Coronary artery (tissue), 2 donors: ENCODE results near the gene ITPK1.

Source experiments
- DNase-seq: peaks from one replicate; pipeline ENCODE4 v3.0.0-alpha.2; 2017; ENCODE audit warnings: low spot score
- H3K27ac ChIP-seq, 2 donors: fragments of 200-600 bp; sonication (generic); one replicate each; pipeline ENCODE4 v1.5.1; 2016 to 2019
- H3K4me3 ChIP-seq: fragments of 200-600 bp; sonication (generic); 2 replicates; pipeline ENCODE4 v1.5.1; 2016; ENCODE audit warnings: mild to moderate bottlenecking, moderate library complexity
- CTCF ChIP-seq: fragments of 200-600 bp; sonication (generic); IDR thresholded peaks from one replicate; pipeline ENCODE4 v1.5.1; 2019; ENCODE audit warnings: antibody characterized with exemption

The ITPK1 gene

GRCh38 chr14:92942976-92943710 lies 172.6 kb downstream of the ITPK1 start:
- no peak overlapping the region for H3K27ac ChIP-seq
- TF ChIP-seq CTCF: no peak
- no peak for DNase-seq
- no peak overlapping the region for H3K4me3 ChIP-seq

- TF ChIP-seq CTCF: no peak
- DNase-seq: no peak
- Histone ChIP-seq H3K27ac (no peak overlapping the region), H3K4me3 (no peak overlapping the region)
Observed at GRCh38 chr14:92942576-92942975, 173.1 kb downstream of the ITPK1 start.

- H3K27ac ChIP-seq: no peak overlapping the region
- TF ChIP-seq CTCF: no peak
- no peak overlapping the region for H3K4me3 ChIP-seq
- no peak for DNase-seq
Observed at GRCh38 chr14:92942136-92942535, 173.6 kb downstream of the ITPK1 start.

GRCh38 chr14:92941531-92941930 lies 174.2 kb downstream of the ITPK1 start:
- Histone ChIP-seq H3K27ac (no peak overlapping the region), H3K4me3 (no peak overlapping the region)
- DNase-seq: no peak
- TF ChIP-seq CTCF: no peak

GRCh38 chr14:92940543-92940942 lies 175.2 kb downstream of the ITPK1 start:
- Histone ChIP-seq H3K27ac (no peak overlapping the region), H3K4me3 (no peak overlapping the region)
- no peak for DNase-seq
- TF ChIP-seq CTCF: no peak

- TF ChIP-seq CTCF: no peak
- no peak for DNase-seq
- Histone ChIP-seq H3K27ac (no peak overlapping the region), H3K4me3 (no peak overlapping the region)
Observed at GRCh38 chr14:92939699-92940098, 176.0 kb downstream of the ITPK1 start.

- DNase-seq: no peak
- Histone ChIP-seq H3K4me3 (no peak overlapping the region), H3K27ac (no peak overlapping the region)
- no peak for TF ChIP-seq CTCF
Observed at GRCh38 chr14:92938890-92939671, 176.6 kb downstream of the ITPK1 start.
